NCI-H1048 (cell line): ENCODE results near the gene PRM2.

Source experiments
- DNase-seq: peaks from one replicate; lab custom pipeline; 2025; lab: John Stamatoyannopoulos, UW

The PRM2 gene

GRCh38 chr16:11260596-11260966, 15.7 kb downstream of the PRM2 start:
- DNase-seq: no peak

- no peak for DNase-seq
Observed at GRCh38 chr16:11259655-11260595, 16.4 kb downstream of the PRM2 start.

GRCh38 chr16:11258553-11259492, 17.5 kb downstream of the PRM2 start:
- no peak for DNase-seq

- DNase-seq: no peak
Observed at GRCh38 chr16:11257131-11257938, 18.9 kb downstream of the PRM2 start.

GRCh38 chr16:11256661-11257130, 19.6 kb downstream of the PRM2 start:
- DNase-seq: no peak

- no peak for DNase-seq
Observed at GRCh38 chr16:11255737-11256660, 20.3 kb downstream of the PRM2 start, which contains the start of gene SOCS1. Gene SOCS1, minus strand, starts transcription at chr16:11256204. Its CDS starts 726 bp downstream, at chr16:11255478.

- DNase-seq: no peak
Observed at GRCh38 chr16:11254913-11255736, 21.2 kb downstream of the PRM2 start.

- DNase-seq: no peak
Observed at GRCh38 chr16:11253995-11254912, 22.0 kb downstream of the PRM2 start.

- no peak for DNase-seq
Observed at GRCh38 chr16:11253009-11253994, 23.0 kb downstream of the PRM2 start.

- DNase-seq: no peak
Observed at GRCh38 chr16:11252482-11252931, 23.8 kb downstream of the PRM2 start.

- DNase-seq: no peak
Observed at GRCh38 chr16:11251525-11252481, 24.5 kb downstream of the PRM2 start.

- DNase-seq: no peak
Observed at GRCh38 chr16:11250786-11251524, 25.3 kb downstream of the PRM2 start.

GRCh38 chr16:11250091-11250785, 26.0 kb downstream of the PRM2 start:
- DNase-seq: no peak

GRCh38 chr16:11249233-11250061, 26.8 kb downstream of the PRM2 start:
- DNase-seq: no peak
